IMR-90 (cell line): ENCODE results near the gene MKX. TPM values are rescaled to one million over a fixed set of nuclear protein-coding genes. Genes with fewer than 3 reads are reported as not detected.

Experiments used
- ATAC-seq: fragments of 200-7000 bp; cut with Tn5 transposase; 2 replicates; pipeline ENCODE4 v1.9.1; 2020; ENCODE audit warnings: low read depth, mild to moderate bottlenecking, moderate library complexity
- BruUV-seq: library from RNA; stranded (reverse); fragments of 400-500 nt; replicated peaks from 2 replicates; lab custom pipeline; 2021; lab: Mats Ljungman, UMichigan
- CTCF ChIA-PET: fragments of 300-600 bp; formaldehyde crosslinking; extraction: SDS; loops from one replicate; lab custom pipeline; 2021; ENCODE audit warnings: antibody characterized with exemption; lab: Yijun Ruan, JAX
- POLR2A ChIA-PET: fragments of 300-600 bp; sonication (Branson Sonifier 250); formaldehyde crosslinking; loops from one replicate; lab custom pipeline; 2022; ENCODE audit warnings: antibody characterized with exemption; ENCODE audit not compliant: unreplicated experiment; lab: Charles Lee
- DNase-seq: peaks from one replicate; pipeline ENCODE4 v3.0.0; 2013
- H2AFZ ChIP-seq: replicated peaks from 2 replicates; pipeline ENCODE3; 2013; ENCODE audit warnings: low read length, mild to moderate bottlenecking; ENCODE audit not compliant: poor library complexity
- H2AK5ac ChIP-seq: 2 replicates; pipeline ENCODE4 v1.6.1; 2013; ENCODE audit warnings: low read depth, low read length, inconsistent platforms
- H2AK9ac ChIP-seq: replicated peaks from 2 replicates; pipeline ENCODE3; 2013; ENCODE audit warnings: mild to moderate bottlenecking, low read depth, low read length, moderate library complexity; ENCODE audit not compliant: poor library complexity
- H2BK120ac ChIP-seq: 2 replicates; pipeline ENCODE4 v1.6.1; 2013; ENCODE audit warnings: low read depth, low read length, inconsistent platforms
- H2BK15ac ChIP-seq: 3 replicates; pipeline ENCODE4 v1.6.1; 2013; ENCODE audit warnings: low read depth, low read length, inconsistent platforms
- H2BK20ac ChIP-seq: 2 replicates; pipeline ENCODE4 v1.6.1; 2013; ENCODE audit warnings: low read depth, mild to moderate bottlenecking, inconsistent platforms, low read length, moderate library complexity
- H2BK5ac ChIP-seq: 2 replicates; pipeline ENCODE4 v1.6.1; 2013; ENCODE audit warnings: mild to moderate bottlenecking, low read depth, low read length, inconsistent platforms; ENCODE audit not compliant: poor library complexity, severe bottlenecking
- H3K14ac ChIP-seq: replicated peaks from 2 replicates; pipeline ENCODE4 v1.6.1; 2013; ENCODE audit warnings: low read depth, low read length, inconsistent platforms
- H3K18ac ChIP-seq: 2 replicates; pipeline ENCODE4 v1.6.1; 2013; ENCODE audit warnings: low read depth, low read length, control low read depth
- H3K23ac ChIP-seq: 2 replicates; pipeline ENCODE4 v1.6.1; 2013; ENCODE audit warnings: low read depth, low read length, inconsistent platforms
- H3K27ac ChIP-seq: 2 replicates; pipeline ENCODE4 v1.5.1; 2013; ENCODE audit warnings: mild to moderate bottlenecking, control low read depth, low read length; ENCODE audit not compliant: insufficient read depth
- H3K27me3 ChIP-seq: 2 replicates; pipeline ENCODE4 v1.6.1; 2013; ENCODE audit warnings: low read length; ENCODE audit not compliant: control insufficient read depth, insufficient read depth
- H3K36me3 ChIP-seq: 2 replicates; pipeline ENCODE4 v1.6.1; 2013; ENCODE audit warnings: low read length, mixed read lengths; ENCODE audit not compliant: control insufficient read depth, insufficient read depth
- H3K4ac ChIP-seq: 2 replicates; pipeline ENCODE4 v1.6.1; 2013; ENCODE audit warnings: low read depth, low read length, inconsistent platforms
- H3K4me1 ChIP-seq: 2 replicates; pipeline ENCODE4 v1.6.1; 2013; ENCODE audit warnings: low read length, mixed read lengths; ENCODE audit not compliant: control insufficient read depth, insufficient read depth
- H3K4me2 ChIP-seq: 2 replicates; pipeline ENCODE4 v1.6.1; 2013; ENCODE audit warnings: low read depth, mild to moderate bottlenecking, control low read depth, low read length, moderate library complexity
- H3K4me3 ChIP-seq: 2 replicates; pipeline ENCODE4 v1.5.1; 2013; ENCODE audit warnings: low read depth, mild to moderate bottlenecking, control low read depth, low read length, moderate library complexity; ENCODE audit not compliant: insufficient read depth
- H3K56ac ChIP-seq: 2 replicates; pipeline ENCODE4 v1.6.1; 2013; ENCODE audit warnings: low read length, inconsistent platforms; ENCODE audit not compliant: insufficient read depth; ENCODE audit errors: extremely low read depth
- H3K79me1 ChIP-seq, 2 experiments: 2 replicates each; pipeline ENCODE4 v1.6.1; 2013; ENCODE audit warnings: low read length in 2 of 2, inconsistent platforms in 1 of 2, low read depth in 1 of 2
- H3K9ac ChIP-seq: 2 replicates; pipeline ENCODE4 v1.6.1; 2013; ENCODE audit warnings: low read depth, low read length, control low read depth
- H3K9me1 ChIP-seq: 2 replicates; pipeline ENCODE4 v1.6.1; 2013; ENCODE audit warnings: low read length, inconsistent platforms; ENCODE audit not compliant: insufficient read depth
- H3K9me3 ChIP-seq: 2 replicates; pipeline ENCODE4 v1.6.1; 2013; ENCODE audit warnings: low read length; ENCODE audit not compliant: control insufficient read depth, insufficient read depth
- H4K20me1 ChIP-seq: 2 replicates; pipeline ENCODE4 v1.6.1; 2013; ENCODE audit warnings: low read length, inconsistent platforms; ENCODE audit not compliant: insufficient read depth
- H4K5ac ChIP-seq: 2 replicates; pipeline ENCODE4 v1.6.1; 2013; ENCODE audit warnings: mild to moderate bottlenecking, low read depth, low read length, control low read depth
- H4K8ac ChIP-seq, 2 experiments: 2 replicates each; pipeline ENCODE4 v1.6.1; 2013; ENCODE audit warnings: low read depth in 2 of 2, low read length in 2 of 2, control low read depth in 1 of 2, inconsistent platforms in 1 of 2
- H4K91ac ChIP-seq: 2 replicates; pipeline ENCODE4 v1.6.1; 2013; ENCODE audit warnings: low read depth, low read length, inconsistent platforms; ENCODE audit not compliant: insufficient read depth
- CHD1 ChIP-seq: IDR thresholded peaks from 2 replicates; pipeline ENCODE4 v1.6.1; 2012; ENCODE audit warnings: low read depth, low read length, improper control_type of control experiment
- FOS ChIP-seq: fragments of 150-350 bp; IDR thresholded peaks from 2 replicates; pipeline ENCODE4 v1.6.1; 2016; ENCODE audit warnings: low read depth, low read length
- MAZ ChIP-seq: IDR thresholded peaks from 2 replicates; pipeline ENCODE4 v1.6.1; 2012; ENCODE audit warnings: low read depth, mild to moderate bottlenecking, low read length, improper control_type of control experiment, moderate library complexity, borderline replicate concordance
- NFE2L2 ChIP-seq: fragments of 150-350 bp; IDR thresholded peaks from 2 replicates; pipeline ENCODE4 v1.6.1; 2016; ENCODE audit warnings: low read depth, mild to moderate bottlenecking, low read length
- POLR2A ChIP-seq: IDR thresholded peaks from 2 replicates; pipeline ENCODE4 v1.6.1; 2012; ENCODE audit warnings: mild to moderate bottlenecking, low read depth, low read length
- RAD21 ChIP-seq: IDR thresholded peaks from 2 replicates; pipeline ENCODE4 v1.6.1; 2012; ENCODE audit warnings: low read length, improper control_type of control experiment
- WGBS, 2 experiments: methylation state at CpG; one replicate each; pipeline versions ENCODE4 v1.1.5 to v1.1.7; 2013; ENCODE audit warnings: missing lambda C conversion rate in 2 of 2; ENCODE audit not compliant: insufficient read length in 1 of 2; ENCODE audit errors: extremely low coverage in 2 of 2; 5-methylcytosine and 5-hydroxymethylcytosine counted together
- dilution Hi-C: fragments of 300-500 bp; cut with HindIII; formaldehyde crosslinking; loops from one replicate; pipeline ENCODE4 v1.14.3; 2018; ENCODE audit warnings: low sequenced_read_pairs; ENCODE audit not compliant: unreplicated experiment
- in situ Hi-C: fragments of 300-500 bp; cut with MboI; formaldehyde crosslinking; loops from 3 replicates; pipeline ENCODE4 v1.14.3; 2019; ENCODE audit warnings: low sequenced_read_pairs, inconsistent platforms, mixed read lengths
- intact Hi-C: fragments of 100-400 bp; cut with micrococcal nuclease; formaldehyde crosslinking; loops from 2 replicates; pipeline ENCODE4 v1.10.0; 2022
- microRNA-seq, 2 experiments: library from miRNA; stranded (forward) in 1 of 2; unstranded in 1 of 2; fragments of 10-50 nt in 1 of 2; fragments of <30 nt in 1 of 2; gene quantifications in 1 of 2; microRNA quantifications in 1 of 2; one replicate each; pipeline versions ENCODE3 to v1.1.0; 2013 to 2020; ENCODE audit not compliant: insufficient read depth in 1 of 2, insufficient read length in 1 of 2, unreplicated experiment in 1 of 2
- polyA plus RNA-seq, 3 experiments: library from polyadenylated mRNA; depleted of rRNA; stranded (reverse); fragments of >200 nt; gene quantifications; 2 replicates each; pipeline ENCODE4 v1.2.3, GENCODE V29; 2012; ENCODE audit warnings: low replicate concordance in 1 of 3
- small RNA-seq, 5 experiments: library from RNA; depleted of rRNA; stranded (forward); fragments of <200 nt; gene quantifications; one replicate each; pipeline ENCODE3, GENCODE V24; 2012
- total RNA-seq: library from RNA; depleted of rRNA; stranded (reverse); fragments of >200 nt; gene quantifications from 2 replicates; pipeline ENCODE4 v1.2.3, GENCODE V29; 2012; rRNA removed
- TF ChIP-seq, protein P1 (sequence below): conservative IDR thresholded peaks from 2 replicates; pipeline ENCODE4 v1.5.1; 2012; ENCODE audit warnings: mild to moderate bottlenecking, low read depth, low read length, improper control_type of control experiment

MKX gene
- total and polyA plus RNA-seq, 2 of the 4 experiments (the other 2 are of a cell fraction) = 0.10 to 0.36 TPM

GRCh38 chr10:27624941-27625340 lies 120.7 kb downstream of the MKX start:
- ATAC-seq (no peak), DNase-seq (no peak)
- Histone ChIP-seq H2AFZ (no peak overlapping the region), H4K8ac (no peak overlapping the region), H2BK15ac (no peak overlapping the region), H3K27ac (no peak overlapping the region), H4K91ac (no peak overlapping the region), H4K20me1 (no peaks in the 10 kb centered on the region), H2BK20ac (no peak overlapping the region), H3K4me1 (peaks cover 12% of the 10 kb centered on the region), H2BK120ac (no peak overlapping the region), H2AK9ac (no peak overlapping the region), H3K4ac (no peak overlapping the region), H2BK5ac (no peak overlapping the region), H2AK5ac (no peak overlapping the region), H3K14ac (no peak overlapping the region), H3K9me3 (no peaks in the 10 kb centered on the region), H3K27me3 (peaks cover 3% of the 10 kb centered on the region), H3K36me3 (no peaks in the 10 kb centered on the region), H3K18ac (no peak overlapping the region), H3K79me1 (no peaks in the 10 kb centered on the region), H3K4me2 (no peak overlapping the region), H4K5ac (no peak overlapping the region), H3K9me1 (no peaks in the 10 kb centered on the region), H3K9ac (no peak overlapping the region), H3K23ac (no peak overlapping the region), H3K56ac (no peak overlapping the region), H3K4me3 (no peak overlapping the region)
- TF ChIP-seq RAD21 (no peak), CHD1 (no peak), POLR2A (no peak), FOS (no peak), MAZ (no peak), NFE2L2 (no peak)
- TF ChIP-seq, protein P1, sequence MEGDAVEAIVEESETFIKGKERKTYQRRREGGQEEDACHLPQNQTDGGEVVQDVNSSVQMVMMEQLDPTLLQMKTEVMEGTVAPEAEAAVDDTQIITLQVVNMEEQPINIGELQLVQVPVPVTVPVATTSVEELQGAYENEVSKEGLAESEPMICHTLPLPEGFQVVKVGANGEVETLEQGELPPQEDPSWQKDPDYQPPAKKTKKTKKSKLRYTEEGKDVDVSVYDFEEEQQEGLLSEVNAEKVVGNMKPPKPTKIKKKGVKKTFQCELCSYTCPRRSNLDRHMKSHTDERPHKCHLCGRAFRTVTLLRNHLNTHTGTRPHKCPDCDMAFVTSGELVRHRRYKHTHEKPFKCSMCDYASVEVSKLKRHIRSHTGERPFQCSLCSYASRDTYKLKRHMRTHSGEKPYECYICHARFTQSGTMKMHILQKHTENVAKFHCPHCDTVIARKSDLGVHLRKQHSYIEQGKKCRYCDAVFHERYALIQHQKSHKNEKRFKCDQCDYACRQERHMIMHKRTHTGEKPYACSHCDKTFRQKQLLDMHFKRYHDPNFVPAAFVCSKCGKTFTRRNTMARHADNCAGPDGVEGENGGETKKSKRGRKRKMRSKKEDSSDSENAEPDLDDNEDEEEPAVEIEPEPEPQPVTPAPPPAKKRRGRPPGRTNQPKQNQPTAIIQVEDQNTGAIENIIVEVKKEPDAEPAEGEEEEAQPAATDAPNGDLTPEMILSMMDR = no peak
- dilution Hi-C loops = no loop called here
- no TSS peak for BruUV-seq
- WGBS, 2 experiments = 89% methylated on average over 7 of the region's 9 CpGs; no CpG with 5 or more reads in 1 of the 2 experiments
- ChIA-PET POLR2A (no interaction called here), CTCF (no interaction called here)
- in situ Hi-C loops = no loop called here
- intact Hi-C loops = no loop called here

Small RNA genes lying within 50 kb of the gene (microRNA-seq; reads per million reads assigned to microRNA genes)
- gene RN7SKP132 (ENCODE audit: insufficient read depth, insufficient read length) = not detected

Small RNA genes lying within 50 kb of the gene (small RNA-seq; reads per million reads assigned to genes)
- gene RN7SKP132 = 0 reads per million in 5 experiments

Other genes with a start within 250 kb of the MKX start
- gene RAB18, start 241.5 kb downstream of the MKX start, total RNA-seq = 17.6 and 53.0 TPM in 2 replicates
- 29.1 and 38.8 TPM in 2 replicates for gene RAB18, start 241.5 kb downstream of the MKX start, polyA plus RNA-seq (2012; rRNA removed)